Measurements from ENCODE around the gene PPP1R9A. TPM values are rescaled to one million over a fixed set of nuclear protein-coding genes. Genes with fewer than 3 reads are reported as not detected.

Gene PPP1R9A
- total RNA-seq, 4 donors from 2014 or later = 5.9 to 38.2 (median 13.7) TPM

GRCh38 chr7:95334447-95334846, 427.1 kb downstream of the PPP1R9A start:
- no peaks in the 10 kb centered on the region for H3K4me1 ChIP-seq
- no peak for DNase-seq
- no peak for ATAC-seq
- no peaks in the 10 kb centered on the region for H3K27me3 ChIP-seq
- TF ChIP-seq POLR2A (IDR thresholded peaks at IDR 0.05) (no peak), CTCF (IDR thresholded peaks at IDR 0.05 in 4 of 5, conservative IDR thresholded peaks at IDR 0.05 in 1 of 5) (no peak)
- H3K36me3 ChIP-seq = no peaks in the 10 kb centered on the region
- in situ Hi-C loops (cut with MboI; ENCODE audit: low sequenced_read_pairs in 4 of 4) = no loop called here
- intact Hi-C loops (cut with DNase I; ENCODE audit: low total_unique reads) = no loop called here
- no peaks in the 10 kb centered on the region for H3K9me3 ChIP-seq
- no peak overlapping the region for H3K27ac ChIP-seq
- H3K4me3 ChIP-seq = no peak overlapping the region

DNA sequence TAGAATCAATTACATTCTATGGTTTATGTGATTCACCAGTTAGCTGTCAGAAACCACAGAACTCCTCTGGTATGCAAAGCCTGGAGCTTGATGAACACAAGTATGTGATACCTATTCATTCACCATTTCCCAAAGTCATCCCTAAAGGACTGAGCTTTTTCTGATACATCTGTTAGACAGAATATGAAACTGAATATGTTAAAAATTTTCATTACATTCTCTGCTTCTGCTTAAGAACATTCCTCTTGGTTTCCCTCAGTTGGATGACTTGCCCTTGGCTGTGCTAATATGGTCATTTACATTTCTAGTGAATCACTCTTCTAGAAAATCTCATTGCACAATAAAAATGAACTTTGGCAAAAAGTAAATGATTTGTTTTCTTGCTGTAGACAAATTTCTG, 427.7 kb downstream of the PPP1R9A start:
- Histone ChIP-seq H3K27ac (no peak overlapping the region), H3K4me1 (no peaks in the 10 kb centered on the region), H3K4me3 (no peak overlapping the region), H3K36me3 (no peaks in the 10 kb centered on the region), H3K9me3 (no peaks in the 10 kb centered on the region), H3K27me3 (no peaks in the 10 kb centered on the region)
- ATAC-seq (no peak), DNase-seq (no peak)
- TF ChIP-seq POLR2A (IDR thresholded peaks at IDR 0.05) (no peak), CTCF (IDR thresholded peaks at IDR 0.05 in 4 of 5, conservative IDR thresholded peaks at IDR 0.05 in 1 of 5) (no peak)
- in situ Hi-C loops (cut with MboI; ENCODE audit: low sequenced_read_pairs in 4 of 4) (no loop called here), intact Hi-C loops (cut with DNase I; ENCODE audit: low total_unique reads) (no loop called here)

GRCh38 chr7:95338832-95339231, 431.4 kb downstream of the PPP1R9A start:
- no peak overlapping the region for H3K27ac ChIP-seq
- no peaks in the 10 kb centered on the region for H3K4me1 ChIP-seq
- H3K9me3 ChIP-seq = no peaks in the 10 kb centered on the region
- H3K27me3 ChIP-seq = no peaks in the 10 kb centered on the region
- no peaks in the 10 kb centered on the region for H3K36me3 ChIP-seq
- in situ Hi-C loops (cut with MboI; ENCODE audit: low sequenced_read_pairs in 4 of 4) = no loop called here
- no peak for TF ChIP-seq POLR2A (IDR thresholded peaks at IDR 0.05)
- TF ChIP-seq CTCF (IDR thresholded peaks at IDR 0.05 in 4 of 5, conservative IDR thresholded peaks at IDR 0.05 in 1 of 5) = no peak
- DNase-seq = no peak
- H3K4me3 ChIP-seq = no peak overlapping the region
- intact Hi-C loops (cut with DNase I; ENCODE audit: low total_unique reads) = no loop called here
- no peak for ATAC-seq

DNA sequence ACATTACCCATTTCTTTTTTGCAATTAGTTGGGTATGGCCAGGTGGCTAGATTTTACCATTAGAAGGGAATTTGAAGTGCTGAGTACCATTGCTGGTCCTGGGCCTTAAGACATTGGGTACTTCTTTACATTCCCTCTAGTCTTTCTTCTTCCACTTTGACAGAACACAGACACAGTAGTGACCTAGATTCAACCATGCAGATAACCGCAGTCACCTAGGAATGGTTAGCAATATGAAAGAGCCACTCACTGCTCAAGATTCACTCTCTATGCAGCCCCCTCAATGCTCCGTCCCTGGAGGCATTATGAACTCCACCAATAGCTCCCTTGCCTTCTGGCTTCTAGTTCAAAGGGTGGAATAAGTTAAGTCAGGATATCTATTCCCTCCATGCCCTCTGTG, 433.1 kb downstream of the PPP1R9A start:
- H3K4me3 ChIP-seq = no peak overlapping the region

More for the DNA sequence above, 433.1 kb downstream of the PPP1R9A start:
- Histone ChIP-seq H3K27ac (no peak overlapping the region), H3K4me1 (no peaks in the 10 kb centered on the region), H3K36me3 (no peaks in the 10 kb centered on the region), H3K27me3 (no peaks in the 10 kb centered on the region), H3K9me3 (no peaks in the 10 kb centered on the region)
- TF ChIP-seq POLR2A (IDR thresholded peaks at IDR 0.05) (no peak), CTCF (IDR thresholded peaks at IDR 0.05 in 4 of 5, conservative IDR thresholded peaks at IDR 0.05 in 1 of 5) (no peak)
- no peak for ATAC-seq
- intact Hi-C loops (cut with DNase I; ENCODE audit: low total_unique reads) = no loop called here
- DNase-seq = no peak
- in situ Hi-C loops (cut with MboI; ENCODE audit: low sequenced_read_pairs in 4 of 4) = no loop called here
